GM19035 (cell line): ENCODE measurements around the gene CCDC134.
"Not testable (repeated sequence)": the region's sequence is repeated elsewhere in the genome, so short reads cannot be mapped to it uniquely, and the experiment has no call there.

Experiments used
- ATAC-seq: cut with Tn5 transposase; IDR thresholded peaks from one replicate; pipeline ENCODE4 v1.9.1; 2021; ENCODE audit not compliant: unreplicated experiment

The CCDC134 gene

GRCh38 chr22:41842996-41843970 lies 42.8 kb downstream of the CCDC134 start:
- no peak for ATAC-seq

GRCh38 chr22:41844036-41844435 lies 43.6 kb downstream of the CCDC134 start:
- no peak for ATAC-seq

- ATAC-seq, result no peak
Observed at GRCh38 chr22:41844513-41844912, 44.0 kb downstream of the CCDC134 start.

- no peak for ATAC-seq
Observed at GRCh38 chr22:41845380-41846267, 45.1 kb downstream of the CCDC134 start.

- ATAC-seq, result no peak
Observed at GRCh38 chr22:41846268-41846987, 45.9 kb downstream of the CCDC134 start.

- no peak for ATAC-seq
Observed at GRCh38 chr22:41847300-41847699, 46.8 kb downstream of the CCDC134 start.

- no peak for ATAC-seq
Observed at GRCh38 chr22:41848468-41848867, 48.0 kb downstream of the CCDC134 start.

GRCh38 chr22:41856469-41856868 lies 56.0 kb downstream of the CCDC134 start:
- ATAC-seq, result no peak

GRCh38 chr22:41857155-41857859 lies 56.8 kb downstream of the CCDC134 start:
- no peak for ATAC-seq

GRCh38 chr22:41857860-41858199 lies 57.4 kb downstream of the CCDC134 start:
- no peak for ATAC-seq

GRCh38 chr22:41862160-41862529 lies 61.7 kb downstream of the CCDC134 start:
- peak; percentile 48 for ATAC-seq

- peak; percentile 59 for ATAC-seq
Observed at GRCh38 chr22:41862530-41863266, 62.2 kb downstream of the CCDC134 start.

- no peak for ATAC-seq
Observed at GRCh38 chr22:41863472-41863871, 63.0 kb downstream of the CCDC134 start.

- ATAC-seq, result no peak
Observed at GRCh38 chr22:41868556-41868955, 68.1 kb downstream of the CCDC134 start.

GRCh38 chr22:41870081-41870480 lies 69.6 kb downstream of the CCDC134 start:
- ATAC-seq, result not testable (repeated sequence)

- no peak for ATAC-seq
Observed at GRCh38 chr22:41870786-41871185, 70.3 kb downstream of the CCDC134 start.

- no peak for ATAC-seq
Observed at GRCh38 chr22:41873391-41873790, 72.9 kb downstream of the CCDC134 start.

GRCh38 chr22:41874090-41874489 lies 73.6 kb downstream of the CCDC134 start:
- ATAC-seq, result no peak

GRCh38 chr22:41875531-41876270 lies 75.2 kb downstream of the CCDC134 start:
- ATAC-seq, result no peak
